Natural killer cell (primary cell): ENCODE data around the gene MYCBPAP. TPM values are rescaled to one million over a fixed set of nuclear protein-coding genes. Genes with fewer than 3 reads are reported as not detected.

Experiments
- ATAC-seq, 3 donors: fragments of 150-1000 bp in 2 of 3; fragments of 200-7000 bp in 1 of 3; cut with Tn5 transposase; 1 replicate in 1 of 3; 2 replicates in 2 of 3; pipeline ENCODE4 v1.10.0; 2021; ENCODE audit warnings: mild to moderate bottlenecking in 2 of 3, moderate library complexity in 2 of 3
- DNase-seq, 2 donors: peaks; one replicate each; pipeline versions ENCODE4 v3.0.0 to v3.0.0-alpha.2; 2013 to 2021; ENCODE audit warnings: mixed read lengths in 1 of 2
- H3K27ac ChIP-seq: one replicate; pipeline ENCODE4 v1.5.1; 2013; ENCODE audit warnings: mild to moderate bottlenecking, low read length
- H3K27me3 ChIP-seq: one replicate; pipeline ENCODE4 v1.6.1; 2013; ENCODE audit warnings: low read length; ENCODE audit not compliant: control insufficient read depth, insufficient read depth
- H3K36me3 ChIP-seq: one replicate; pipeline ENCODE4 v1.6.1; 2013; ENCODE audit warnings: low read length; ENCODE audit not compliant: control insufficient read depth, insufficient read depth
- H3K4me1 ChIP-seq: one replicate; pipeline ENCODE4 v1.6.1; 2013; ENCODE audit warnings: low read length; ENCODE audit not compliant: control insufficient read depth, insufficient read depth
- H3K4me3 ChIP-seq: one replicate; pipeline ENCODE4 v1.5.1; 2013; ENCODE audit warnings: low read length
- H3K9me3 ChIP-seq: one replicate; pipeline ENCODE4 v1.6.1; 2013; ENCODE audit warnings: low read length; ENCODE audit not compliant: control insufficient read depth, insufficient read depth
- H3K27ac Mint-ChIP-seq, 2 donors: one replicate each; pipeline ENCODE4 v1.8.0; 2022; ENCODE audit warnings: mild to moderate bottlenecking in 2 of 2, mixed read lengths in 2 of 2, moderate library complexity in 1 of 2
- H3K27me3 Mint-ChIP-seq, 2 donors: one replicate each; pipeline ENCODE4 v1.8.0; 2022; ENCODE audit warnings: low read depth in 2 of 2, mixed read lengths in 2 of 2
- H3K36me3 Mint-ChIP-seq: one replicate; pipeline ENCODE4 v1.8.0; 2022; ENCODE audit warnings: mixed read lengths
- H3K4me1 Mint-ChIP-seq, 2 donors: one replicate each; pipeline ENCODE4 v1.8.0; 2022; ENCODE audit warnings: mixed read lengths in 2 of 2
- H3K4me3 Mint-ChIP-seq: one replicate; pipeline ENCODE4 v1.8.0; 2022; ENCODE audit warnings: mild to moderate bottlenecking, moderate library complexity, mixed read lengths
- H3K9me3 Mint-ChIP-seq, 2 donors: one replicate each; pipeline ENCODE4 v1.8.0; 2022; ENCODE audit warnings: mixed read lengths in 2 of 2
- WGBS: methylation state at CpG from one replicate; pipeline ENCODE4 v1.1.7; 2013; ENCODE audit warnings: missing lambda C conversion rate; ENCODE audit not compliant: insufficient coverage; 5-methylcytosine and 5-hydroxymethylcytosine counted together
- intact Hi-C: fragments of 100-400 bp; cut with micrococcal nuclease; formaldehyde crosslinking; loops from one replicate; pipeline ENCODE4 v1.14.2; 2022
- total RNA-seq, 4 donors: library from RNA; stranded (reverse); fragments of 120-200 nt in 1 of 4; gene quantifications; one replicate each; pipeline versions ENCODE4 v1.2.3 to v1.2.4, GENCODE V29; 2013 to 2022
- TF ChIP-seq, protein P1 (sequence below): fragments of 200-600 bp; IDR thresholded peaks from one replicate; pipeline ENCODE4 v1.8.0; 2022; ENCODE audit warnings: antibody characterized with exemption

The MYCBPAP gene
- total RNA-seq, 3 donors from 2014 or later (not counting 1 experiment from before 2014, with no cell fraction given) = 0.26 to 4.9 (median 0.70) TPM

- Mint-ChIP-seq H3K4me3 (no peak overlapping the region), H3K4me1 (peaks cover 13 to 20% of the 10 kb centered on the region in 2 donors), H3K36me3 (no peaks in the 10 kb centered on the region), H3K27me3 (peaks cover 0 to 21% of the 10 kb centered on the region in 2 donors), H3K27ac (no peak overlapping the region), H3K9me3 (no peaks in the 10 kb centered on the region)
- no peak for ATAC-seq
- no peaks in the 10 kb centered on the region for H3K9me3 ChIP-seq
- no peaks in the 10 kb centered on the region for H3K36me3 ChIP-seq
- no peak overlapping the region for H3K4me3 ChIP-seq
- no peaks in the 10 kb centered on the region for H3K27me3 ChIP-seq
- no peak overlapping the region for H3K27ac ChIP-seq
- 79% methylated on average over 7 of the region's 7 CpGs for WGBS
- intact Hi-C loops = no loop called here
- TF ChIP-seq, protein P1, sequence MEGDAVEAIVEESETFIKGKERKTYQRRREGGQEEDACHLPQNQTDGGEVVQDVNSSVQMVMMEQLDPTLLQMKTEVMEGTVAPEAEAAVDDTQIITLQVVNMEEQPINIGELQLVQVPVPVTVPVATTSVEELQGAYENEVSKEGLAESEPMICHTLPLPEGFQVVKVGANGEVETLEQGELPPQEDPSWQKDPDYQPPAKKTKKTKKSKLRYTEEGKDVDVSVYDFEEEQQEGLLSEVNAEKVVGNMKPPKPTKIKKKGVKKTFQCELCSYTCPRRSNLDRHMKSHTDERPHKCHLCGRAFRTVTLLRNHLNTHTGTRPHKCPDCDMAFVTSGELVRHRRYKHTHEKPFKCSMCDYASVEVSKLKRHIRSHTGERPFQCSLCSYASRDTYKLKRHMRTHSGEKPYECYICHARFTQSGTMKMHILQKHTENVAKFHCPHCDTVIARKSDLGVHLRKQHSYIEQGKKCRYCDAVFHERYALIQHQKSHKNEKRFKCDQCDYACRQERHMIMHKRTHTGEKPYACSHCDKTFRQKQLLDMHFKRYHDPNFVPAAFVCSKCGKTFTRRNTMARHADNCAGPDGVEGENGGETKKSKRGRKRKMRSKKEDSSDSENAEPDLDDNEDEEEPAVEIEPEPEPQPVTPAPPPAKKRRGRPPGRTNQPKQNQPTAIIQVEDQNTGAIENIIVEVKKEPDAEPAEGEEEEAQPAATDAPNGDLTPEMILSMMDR = no peak
- peaks cover 13% of the 10 kb centered on the region for H3K4me1 ChIP-seq
- no peak for DNase-seq
These were observed 2.6 kb upstream of the MYCBPAP start for GRCh38 chr17:50505591-50506130.

DNA sequence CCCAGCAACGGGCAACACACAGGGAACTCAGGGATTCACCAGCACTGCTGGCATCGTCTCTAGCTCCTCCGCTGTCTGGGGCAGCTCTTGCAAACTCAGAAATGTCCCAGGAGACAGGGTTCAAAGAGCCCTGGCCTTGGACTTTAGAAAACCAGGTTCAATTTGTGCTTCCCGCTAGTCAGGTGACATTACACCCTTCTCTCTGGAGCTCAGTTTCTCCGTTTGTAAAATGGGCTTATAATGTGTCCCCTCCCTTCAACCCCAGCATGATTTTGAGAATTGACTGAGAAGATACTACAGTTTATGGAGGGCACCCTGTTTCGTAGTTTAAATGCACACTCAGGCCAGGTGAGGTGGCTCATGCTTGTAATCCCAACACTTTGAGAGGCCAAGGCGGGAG, 1.9 kb upstream of the MYCBPAP start:
- DNase-seq (no peak), ATAC-seq (no peak)
- Mint-ChIP-seq H3K4me1 (peaks cover 13 to 20% of the 10 kb centered on the region in 2 donors), H3K36me3 (no peaks in the 10 kb centered on the region), H3K4me3 (peak overlapping the region; percentile 66), H3K27me3 (peaks cover 0 to 21% of the 10 kb centered on the region in 2 donors), H3K9me3 (no peaks in the 10 kb centered on the region), H3K27ac (peak overlapping the region in 1 of 2 donors; percentile 75)
- Histone ChIP-seq H3K27me3 (no peaks in the 10 kb centered on the region), H3K27ac (no peak overlapping the region), H3K9me3 (no peaks in the 10 kb centered on the region), H3K4me3 (no peak overlapping the region), H3K4me1 (peaks cover 13% of the 10 kb centered on the region), H3K36me3 (no peaks in the 10 kb centered on the region)
- TF ChIP-seq, protein P1 = no peak
- 97% methylated on average over 6 of the region's 7 CpGs for WGBS
- intact Hi-C loops = no loop called here

GRCh38 chr17:50508573-50509460, 578 bp downstream of the MYCBPAP start:
- Mint-ChIP-seq H3K4me1 (peaks cover 9 to 20% of the 10 kb centered on the region in 2 donors), H3K27ac (peak overlapping the region; percentile 82 to 94), H3K27me3 (peaks cover 0 to 21% of the 10 kb centered on the region in 2 donors), H3K4me3 (peak overlapping the region; percentile 96), H3K9me3 (no peaks in the 10 kb centered on the region), H3K36me3 (no peaks in the 10 kb centered on the region)
- intact Hi-C loops = no loop called here
- WGBS = 30% methylated on average over 32 of the region's 32 CpGs
- Histone ChIP-seq H3K9me3 (no peaks in the 10 kb centered on the region), H3K36me3 (no peaks in the 10 kb centered on the region), H3K27me3 (no peaks in the 10 kb centered on the region), H3K4me1 (peaks cover 13% of the 10 kb centered on the region), H3K4me3 (peak overlapping the region; percentile 55), H3K27ac (peak overlapping the region; percentile 62)
- no peak for DNase-seq
- no peak for ATAC-seq
- TF ChIP-seq, protein P1 = no peak
